HG03060 (cell line): Measurements from ENCODE around the gene ARHGAP42.

Experiments
- ATAC-seq: cut with Tn5 transposase; IDR thresholded peaks from one replicate; pipeline ENCODE4 v1.9.1; 2021; ENCODE audit warnings: low read depth, moderate number of reproducible peaks; ENCODE audit not compliant: unreplicated experiment

The ARHGAP42 gene

DNA sequence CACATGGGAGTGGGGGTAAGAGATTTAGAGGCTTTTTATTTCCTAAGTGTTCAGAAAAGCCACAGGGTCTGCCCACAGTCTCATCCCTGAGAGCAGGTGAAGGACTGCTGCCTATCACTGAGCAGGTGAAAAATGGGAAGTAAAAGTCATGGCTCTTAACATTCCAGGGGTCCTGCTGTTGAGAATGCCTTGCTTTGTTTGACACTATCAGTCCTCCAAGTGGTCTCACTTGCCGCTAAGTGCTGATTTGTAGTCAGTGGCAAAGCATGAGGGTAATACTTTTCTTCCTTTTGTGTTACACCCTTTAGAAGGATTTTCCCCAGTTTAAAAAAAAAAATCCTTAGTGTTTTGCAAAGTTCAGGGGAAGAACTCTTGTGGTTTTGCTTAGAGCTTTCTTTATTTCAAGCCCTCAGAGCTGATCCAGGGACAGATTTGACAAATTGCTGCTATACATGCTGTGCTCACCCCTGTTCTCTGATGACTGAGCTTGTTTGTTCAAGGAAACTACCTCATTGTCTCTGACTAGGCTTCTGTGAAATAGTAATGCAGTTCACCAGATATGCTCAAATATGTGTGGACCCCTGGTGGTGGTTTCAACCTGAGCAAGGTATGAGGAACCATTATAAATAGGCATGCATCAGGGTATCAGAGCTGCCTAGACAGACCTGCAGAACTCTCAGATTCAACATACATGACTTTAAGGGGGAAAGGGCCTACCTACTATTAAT, 141.0 kb downstream of the ARHGAP42 start:
- peak; percentile 62 for ATAC-seq

- no peak for ATAC-seq
Measured at GRCh38 chr11:100830274-100830673, 143.2 kb downstream of the ARHGAP42 start.

DNA sequence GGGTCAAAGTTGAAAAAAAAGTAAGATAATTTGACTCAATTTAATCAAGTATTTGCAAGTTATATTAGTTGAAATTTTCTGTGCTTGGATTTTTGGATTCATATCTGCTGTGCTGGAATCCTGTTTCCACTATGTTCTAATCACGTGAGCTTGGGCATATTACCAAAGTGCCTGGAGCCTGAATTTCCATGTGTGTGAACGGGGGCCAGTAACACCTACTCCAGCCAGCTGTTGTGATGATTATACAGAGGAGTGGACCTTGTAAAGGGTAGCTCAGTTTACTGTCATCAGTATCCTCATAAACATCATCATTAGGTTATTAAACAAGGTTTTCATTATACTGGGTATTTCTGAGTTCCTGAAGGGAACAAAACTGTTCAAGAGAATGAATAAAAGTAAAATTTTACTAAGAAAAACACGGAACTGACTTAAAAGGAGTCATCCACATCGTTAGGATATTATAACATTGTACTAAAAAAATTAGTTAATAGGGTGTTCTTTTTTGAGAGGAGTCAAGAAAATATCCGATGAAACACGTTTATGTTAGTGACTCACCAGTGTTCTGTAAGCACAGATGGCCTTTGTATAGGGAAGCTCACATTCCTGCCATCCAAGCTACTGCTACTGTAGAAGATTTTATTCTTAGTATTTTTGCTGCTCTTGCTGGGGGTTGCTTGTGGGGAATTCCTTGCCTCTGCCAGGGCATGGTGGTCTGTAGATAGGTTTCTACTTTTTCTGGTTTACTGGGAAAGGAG, 144.1 kb downstream of the ARHGAP42 start:
- ATAC-seq: no peak

DNA sequence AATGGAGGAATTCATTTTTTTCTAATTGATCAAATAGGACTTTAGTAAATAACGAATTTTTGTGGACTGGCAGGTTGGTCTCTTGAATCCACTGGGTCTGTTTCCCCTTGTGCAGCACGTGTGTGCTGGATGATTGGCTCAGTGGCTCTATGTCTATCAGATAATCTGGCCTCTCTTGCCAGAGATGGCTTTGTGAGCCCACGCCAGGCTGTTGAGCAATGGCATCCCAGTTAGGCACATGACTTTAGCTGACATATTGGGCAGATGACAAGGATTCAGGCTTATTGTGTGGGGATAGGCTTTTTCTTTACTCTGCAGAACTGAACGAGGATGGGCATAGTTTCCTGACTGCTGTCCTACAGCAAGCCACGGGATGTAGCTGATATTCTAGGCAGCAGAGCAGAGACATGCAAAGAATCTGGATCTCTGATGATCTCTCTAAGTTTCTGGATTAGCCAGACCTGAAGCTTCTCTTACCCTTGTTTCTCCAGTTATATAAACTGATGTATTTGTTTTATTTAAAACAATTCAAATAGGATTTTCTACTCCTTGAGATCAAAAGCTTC, 144.9 kb downstream of the ARHGAP42 start:
- no peak for ATAC-seq

DNA sequence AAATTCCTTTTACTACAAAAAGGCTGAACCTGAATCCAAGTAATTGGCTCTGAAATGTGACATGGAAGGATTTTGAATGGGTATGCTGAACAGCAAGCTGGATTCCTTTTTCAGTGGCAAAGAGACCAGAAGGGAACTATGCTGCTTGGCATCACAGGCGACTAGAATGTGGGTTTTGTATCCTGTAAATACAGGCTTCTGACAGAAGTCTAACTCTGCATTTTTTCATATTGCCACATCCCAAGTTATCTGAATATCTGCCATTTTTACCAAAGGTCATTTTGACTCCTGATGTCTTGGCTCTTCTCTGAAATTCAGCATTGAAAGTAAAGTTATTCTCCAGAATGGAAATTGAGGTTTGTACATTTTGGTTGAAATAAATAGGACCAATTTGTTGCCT, 145.7 kb downstream of the ARHGAP42 start:
- ATAC-seq: no peak

DNA sequence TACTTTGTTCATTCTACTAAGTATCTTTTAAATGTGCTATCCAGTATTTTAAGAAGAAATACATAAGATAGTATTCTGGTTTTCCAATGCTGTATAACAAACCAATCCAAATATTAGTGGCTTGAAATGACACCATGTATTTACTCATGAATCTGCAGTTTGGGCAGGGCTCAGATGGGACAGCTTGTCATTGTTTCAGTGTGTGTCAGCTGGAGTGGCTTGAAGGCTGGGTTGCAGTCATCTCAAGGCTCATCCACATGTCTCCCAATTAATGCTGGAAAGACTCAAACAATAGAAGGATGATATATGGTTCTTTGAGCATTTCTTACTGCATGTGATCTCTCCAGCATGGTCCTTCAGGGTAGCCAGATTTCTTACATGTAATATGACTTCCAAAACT, 146.2 kb downstream of the ARHGAP42 start:
- no peak for ATAC-seq

DNA sequence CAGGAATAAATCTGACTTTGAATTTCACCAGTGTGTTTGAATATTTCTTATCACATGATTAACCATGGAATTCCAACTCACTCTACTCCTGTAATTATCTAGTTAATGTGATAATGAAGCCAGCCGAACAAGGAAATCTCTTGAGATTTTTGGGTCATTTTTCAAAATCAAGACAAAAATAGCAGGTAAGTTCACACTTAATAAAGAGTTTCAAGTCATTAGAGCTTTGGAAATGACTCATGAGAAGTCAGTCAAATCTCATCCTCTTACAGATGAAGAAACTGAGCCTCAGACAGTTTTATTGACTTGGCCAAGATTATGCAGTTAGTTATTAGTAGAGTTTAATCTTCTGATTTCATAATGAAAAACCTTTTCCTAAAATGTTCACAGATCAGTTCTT, 148.8 kb downstream of the ARHGAP42 start:
- ATAC-seq: no peak

GRCh38 chr11:100837311-100837710, 150.2 kb downstream of the ARHGAP42 start:
- ATAC-seq: no peak

DNA sequence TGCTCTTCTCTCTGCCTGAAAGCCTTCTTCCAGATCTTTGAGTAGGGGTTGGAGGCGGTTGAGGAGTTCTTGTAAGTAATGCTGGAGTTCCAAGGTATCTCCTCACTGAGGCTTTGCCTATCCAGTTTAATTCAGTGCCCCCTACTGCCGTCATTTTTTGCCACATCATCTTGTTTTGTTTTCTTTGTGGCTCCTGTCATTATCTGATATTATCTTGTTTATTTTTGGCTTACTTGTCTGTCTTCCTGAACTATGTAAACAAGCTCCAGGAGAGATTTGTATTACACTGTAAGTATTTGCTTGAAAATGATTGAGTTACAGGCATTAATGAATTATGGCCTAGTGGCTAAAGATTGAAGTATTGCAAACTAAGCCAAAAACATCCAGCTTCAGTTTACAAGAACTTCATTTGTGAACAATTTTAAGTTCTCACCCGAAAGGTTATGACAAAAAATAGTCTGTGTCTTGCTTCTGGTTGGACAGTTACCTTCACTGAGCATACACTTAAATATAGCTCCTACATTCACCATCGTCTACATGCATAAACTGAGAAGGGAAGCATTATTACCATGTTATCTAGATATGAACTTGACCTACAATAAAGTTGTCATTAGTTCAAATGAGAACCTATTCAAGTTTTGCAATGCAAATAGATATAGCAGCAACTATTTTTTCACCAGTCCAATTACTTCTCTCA, 154.8 kb downstream of the ARHGAP42 start:
- no peak for ATAC-seq

GRCh38 chr11:100847696-100848216, 160.7 kb downstream of the ARHGAP42 start:
- no peak for ATAC-seq

DNA sequence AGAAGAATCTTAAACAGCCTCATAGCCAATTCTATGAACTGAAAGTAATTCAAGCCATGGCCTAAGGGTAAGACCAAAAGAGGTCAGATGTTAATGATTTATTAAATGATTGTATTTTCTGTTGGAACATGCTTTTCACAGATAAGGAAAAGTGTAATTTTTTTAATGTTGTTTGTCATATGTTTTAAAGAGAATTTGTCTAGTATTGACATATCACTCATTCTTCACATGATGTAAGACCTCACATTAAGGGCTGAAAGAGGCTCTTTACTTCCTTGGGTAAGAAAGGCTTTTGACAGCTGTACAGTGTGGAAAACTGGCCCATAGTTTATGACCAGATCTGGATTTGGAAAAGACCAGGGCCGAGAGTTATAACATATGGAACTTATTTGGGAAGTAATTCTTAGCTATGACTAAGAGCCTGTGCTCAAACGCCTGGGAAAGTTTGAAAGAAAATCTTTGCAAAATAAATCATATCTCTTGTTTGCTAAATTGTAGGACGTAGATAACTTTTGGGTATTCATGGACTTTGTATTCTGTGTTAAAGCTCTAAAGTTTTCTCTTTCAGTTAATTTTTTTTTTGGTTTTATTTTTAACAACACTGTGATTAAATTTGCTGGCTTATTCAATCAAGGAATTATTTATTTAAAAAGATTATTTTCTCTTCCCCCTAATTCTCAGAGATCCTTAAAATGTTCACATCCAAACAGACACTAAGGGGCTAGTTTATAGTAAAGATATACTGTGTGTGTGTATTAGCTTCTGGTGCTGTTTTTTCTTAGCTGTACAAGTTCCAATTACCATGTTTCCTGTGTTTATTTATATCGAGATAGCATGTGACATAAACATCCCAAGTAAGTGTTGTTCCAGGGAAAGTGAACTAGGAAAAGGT, 162.2 kb downstream of the ARHGAP42 start:
- ATAC-seq: no peak

DNA sequence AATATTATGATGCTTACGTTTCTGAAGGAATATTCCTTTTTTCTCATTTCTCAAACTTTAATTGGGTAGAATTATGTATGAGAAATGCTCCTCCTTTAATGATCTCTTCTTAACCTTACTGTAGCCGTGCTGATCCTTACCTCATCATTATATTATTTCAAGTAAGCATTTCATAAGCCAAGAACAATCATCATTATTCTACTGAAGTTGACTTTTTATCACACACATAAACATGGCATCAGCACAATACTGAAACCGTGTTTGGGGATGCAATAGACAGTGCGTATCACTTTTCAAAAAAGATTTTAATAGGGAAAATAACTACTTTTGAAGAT, 162.8 kb downstream of the ARHGAP42 start:
- ATAC-seq: no peak

DNA sequence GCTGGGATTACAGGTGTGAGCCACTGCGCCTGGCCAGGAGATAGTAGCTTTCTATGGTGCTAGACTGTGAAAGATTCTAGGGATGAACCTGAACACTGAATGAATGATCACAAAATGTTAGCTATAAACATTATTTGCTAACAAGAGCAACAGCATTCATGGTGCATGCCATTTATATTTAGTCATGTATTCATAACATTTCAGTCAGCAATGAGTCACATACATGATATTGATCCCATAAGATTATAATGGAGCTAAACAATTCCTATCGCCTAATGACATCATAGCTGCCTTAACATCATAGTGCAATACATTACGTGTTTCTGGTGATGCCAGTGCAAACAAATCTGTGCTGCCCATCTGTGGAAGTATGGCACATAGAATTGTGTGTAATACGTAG, 164.1 kb downstream of the ARHGAP42 start:
- no peak for ATAC-seq

DNA sequence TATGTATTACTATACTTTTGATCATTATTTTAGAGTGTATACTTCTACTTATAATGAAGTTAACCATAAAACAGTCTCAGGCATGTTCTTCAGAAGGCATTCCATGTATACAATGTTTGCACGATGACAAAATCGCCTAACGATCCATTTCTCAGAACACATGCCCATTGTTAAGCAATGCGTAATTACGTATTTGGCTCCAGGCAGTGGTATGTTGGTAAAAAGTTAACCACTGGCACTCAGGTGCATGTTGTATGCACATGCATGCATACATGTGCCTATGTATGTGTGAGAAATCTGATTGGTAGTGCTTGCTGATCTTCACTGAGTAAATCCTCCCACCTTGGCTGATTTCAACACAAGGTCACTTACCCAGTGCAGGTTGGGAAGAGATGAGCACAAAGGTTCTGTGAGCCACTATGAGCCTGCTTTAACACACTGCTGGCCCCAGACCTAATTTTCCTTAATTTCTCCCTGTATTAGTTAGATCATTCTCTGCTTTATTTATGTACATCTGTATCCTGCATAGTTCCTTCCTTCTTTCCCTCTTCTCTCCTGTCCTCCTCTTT, 164.6 kb downstream of the ARHGAP42 start:
- no peak for ATAC-seq

- ATAC-seq: peak; percentile 55
Measured at GRCh38 chr11:100855466-100856067, 168.5 kb downstream of the ARHGAP42 start.

DNA sequence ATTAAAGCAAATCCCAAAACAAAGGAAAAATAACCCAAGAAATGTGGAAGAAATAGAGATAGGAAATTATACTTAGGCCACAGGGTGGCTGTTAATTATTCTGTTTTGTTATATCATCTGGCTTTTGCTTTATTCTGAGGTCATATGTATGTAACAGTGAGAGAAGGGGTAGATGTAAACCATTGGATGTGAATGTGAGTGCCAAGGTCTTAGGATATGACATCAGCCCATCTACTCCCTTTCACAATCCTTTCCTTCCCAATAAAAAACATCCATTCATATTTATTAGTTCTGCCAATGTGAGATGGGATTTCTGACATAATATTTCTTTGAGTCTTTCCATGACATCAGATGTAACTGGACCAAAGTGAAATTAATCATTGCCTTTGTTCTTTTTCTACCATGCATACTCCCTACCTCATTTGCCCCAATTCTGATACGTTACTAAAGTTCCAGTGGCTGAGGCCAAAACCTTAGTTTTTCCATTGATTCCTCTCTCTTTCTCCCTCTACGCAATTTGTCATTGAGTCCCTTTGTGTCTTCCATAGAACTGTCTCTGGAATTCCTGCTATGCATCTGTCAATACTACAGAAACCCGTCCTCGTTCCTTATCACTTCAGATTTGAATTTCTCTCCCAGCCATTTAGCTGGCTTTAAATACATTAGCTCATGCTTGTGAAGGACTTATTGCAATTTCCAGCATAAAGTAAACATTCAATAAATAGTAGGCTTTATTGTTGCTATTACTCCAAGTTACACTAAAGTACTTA, 170.3 kb downstream of the ARHGAP42 start:
- no peak for ATAC-seq

DNA sequence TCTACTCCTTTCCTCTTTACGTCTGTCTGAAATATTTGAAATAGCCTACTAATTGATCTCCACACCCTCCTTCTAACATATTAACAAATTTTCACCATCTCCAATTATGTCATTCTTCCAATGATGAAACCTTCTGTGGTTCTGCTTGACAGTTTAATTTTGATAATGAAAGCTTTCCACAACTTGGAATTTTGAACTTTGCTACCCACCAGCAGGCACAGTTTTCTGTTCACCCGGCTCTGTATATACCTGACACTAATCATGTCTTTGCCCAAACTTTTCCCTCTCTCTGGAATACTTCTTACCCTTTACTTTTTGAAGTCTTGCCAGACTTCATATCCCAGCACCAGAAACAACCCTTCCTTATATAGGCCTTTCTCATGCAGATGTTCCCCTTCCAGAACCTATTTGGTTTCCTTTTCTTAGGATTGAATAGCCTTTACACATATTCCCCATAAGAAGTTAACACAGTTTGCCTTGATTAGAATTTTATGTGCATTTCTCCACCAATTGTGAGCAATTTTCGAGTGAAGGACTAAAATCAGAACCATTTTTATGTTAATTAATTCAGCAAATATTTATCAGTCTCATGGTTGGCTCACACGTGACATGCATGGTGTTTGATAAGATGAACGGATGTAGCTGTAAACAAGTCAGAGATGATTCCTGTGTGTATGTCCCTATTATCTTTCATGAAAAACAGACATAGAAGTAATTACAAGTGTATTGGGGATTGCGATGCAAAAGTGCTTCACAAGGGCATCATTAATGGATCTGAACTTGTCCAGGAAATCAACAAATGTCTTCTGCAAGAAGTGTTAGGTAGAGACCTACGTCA, 173.4 kb downstream of the ARHGAP42 start:
- ATAC-seq: no peak

DNA sequence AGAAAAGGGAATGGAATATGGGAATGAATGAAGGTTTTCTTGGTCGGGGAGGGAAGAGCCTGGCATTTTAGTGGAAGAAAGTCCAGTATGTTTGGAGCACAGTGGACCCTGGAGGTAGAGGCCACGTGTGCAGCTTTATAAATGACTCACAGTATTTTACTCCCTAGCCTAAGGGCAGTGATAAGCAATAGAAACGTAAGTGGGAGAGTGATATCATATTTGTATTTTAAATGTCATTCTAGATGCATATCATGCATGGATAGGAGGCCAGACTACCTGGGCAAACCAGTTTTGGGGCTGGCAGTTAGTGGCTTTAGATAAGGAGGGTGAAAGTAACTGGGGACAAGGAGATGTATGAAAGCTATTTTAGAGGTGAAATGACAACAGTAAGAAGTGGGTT, 174.1 kb downstream of the ARHGAP42 start:
- ATAC-seq: no peak
